ENCODE measurements around the gene LRRC28. TPM values are rescaled to one million over a fixed set of nuclear protein-coding genes. Genes with fewer than 3 reads are reported as not detected.

The LRRC28 gene
- total and polyA plus RNA-seq, 9 donors: 11.3 to 39.7 (median 19.6) TPM

GRCh38 chr15:99320374-99321215, 69.3 kb downstream of the LRRC28 start:
- Histone ChIP-seq H3K4me1 (ENCODE audit: insufficient read depth) (no peaks in the 10 kb centered on the region), H3K4me3 (no peak overlapping the region), H3K36me3 (no peaks in the 10 kb centered on the region), H3K27ac (no peak overlapping the region), H3K9me3 (no peaks in the 10 kb centered on the region), H3K27me3 (no peaks in the 10 kb centered on the region)
- intact Hi-C loops (cut with DNase I): no loop called here
- WGBS, 3 donors: 70 to 83% (median 82%) methylated on average over 1 of the region's 1 CpG
- TF ChIP-seq EP300 (IDR thresholded peaks at IDR 0.05): no peak
- TF ChIP-seq CTCF (IDR thresholded peaks at IDR 0.05): no peak
- TF ChIP-seq POLR2A (IDR thresholded peaks at IDR 0.05): no peak
- no peak for DNase-seq

GRCh38 chr15:99321468-99321867, 70.2 kb downstream of the LRRC28 start:
- WGBS, 3 donors: 94 to 98% (median 96%) methylated on average over 1 of the region's 1 CpG
- H3K4me3 ChIP-seq: no peak overlapping the region
- no peaks in the 10 kb centered on the region for H3K27me3 ChIP-seq
- no peak for DNase-seq
- no peaks in the 10 kb centered on the region for H3K36me3 ChIP-seq
- TF ChIP-seq POLR2A (IDR thresholded peaks at IDR 0.05): no peak
- TF ChIP-seq CTCF (IDR thresholded peaks at IDR 0.05): no peak
- no peak for TF ChIP-seq EP300 (IDR thresholded peaks at IDR 0.05)
- intact Hi-C loops (cut with DNase I): no loop called here
- H3K27ac ChIP-seq: no peak overlapping the region
- H3K9me3 ChIP-seq: no peaks in the 10 kb centered on the region
- no peaks in the 10 kb centered on the region for H3K4me1 ChIP-seq (ENCODE audit: insufficient read depth)

GRCh38 chr15:99322643-99323405, 71.5 kb downstream of the LRRC28 start:
- H3K27ac ChIP-seq: no peak overlapping the region
- DNase-seq: no peak
- no peaks in the 10 kb centered on the region for H3K4me1 ChIP-seq (ENCODE audit: insufficient read depth)
- WGBS, 3 donors: 74 to 78% (median 77%) methylated on average over 2 of the region's 2 CpGs
- intact Hi-C loops (cut with DNase I): no loop called here
- no peaks in the 10 kb centered on the region for H3K36me3 ChIP-seq
- no peak overlapping the region for H3K4me3 ChIP-seq
- H3K9me3 ChIP-seq: no peaks in the 10 kb centered on the region
- H3K27me3 ChIP-seq: no peaks in the 10 kb centered on the region
- TF ChIP-seq CTCF (IDR thresholded peaks at IDR 0.05): no peak
- no peak for TF ChIP-seq EP300 (IDR thresholded peaks at IDR 0.05)
- TF ChIP-seq POLR2A (IDR thresholded peaks at IDR 0.05): no peak

GRCh38 chr15:99324082-99324620, 72.9 kb downstream of the LRRC28 start:
- Histone ChIP-seq H3K4me3 (no peak overlapping the region), H3K4me1 (ENCODE audit: insufficient read depth) (no peaks in the 10 kb centered on the region), H3K27ac (no peak overlapping the region), H3K9me3 (no peaks in the 10 kb centered on the region), H3K27me3 (no peaks in the 10 kb centered on the region), H3K36me3 (no peaks in the 10 kb centered on the region)
- no peak for TF ChIP-seq EP300 (IDR thresholded peaks at IDR 0.05)
- no peak for TF ChIP-seq POLR2A (IDR thresholded peaks at IDR 0.05)
- no peak for TF ChIP-seq CTCF (IDR thresholded peaks at IDR 0.05)
- 79 to 84% (median 79%) methylated on average over 9 of the region's 9 CpGs for WGBS, 3 donors
- intact Hi-C loops (cut with DNase I): no loop called here
- no peak for DNase-seq

Data from ovary (tissue), 9 donors.